ENCODE results near the gene MYO6.

GRCh38 chr6:75907444-75907843, 158.4 kb downstream of the MYO6 start:
- TF ChIP-seq CTCF (IDR thresholded peaks at IDR 0.05) (no peak), POLR2A (IDR thresholded peaks at IDR 0.05) (no peak)

Data from adrenal gland (tissue), 5 donors.